NCI-H2196 (cell line): Measurements from ENCODE around the gene TAF1B.

Source experiments
- DNase-seq: peaks from one replicate; lab custom pipeline; 2025; ENCODE audit not compliant: unreplicated experiment; lab: John Stamatoyannopoulos, UW

TAF1B gene

GRCh38 chr2:9982891-9983290 lies 139.6 kb downstream of the TAF1B start:
- no peak for DNase-seq

GRCh38 chr2:9983401-9984216 lies 140.3 kb downstream of the TAF1B start:
- no peak for DNase-seq
